Vagina (tissue), 2 donors: ENCODE measurements around the gene DMRT1. TPM values are rescaled to one million over a fixed set of nuclear protein-coding genes. Genes with fewer than 3 reads are reported as not detected.

Experiments
- DNase-seq, 2 donors: peaks; one replicate each; pipeline ENCODE4 v3.0.0-alpha.2; 2017; ENCODE audit errors: extremely low spot score in 2 of 2
- H3K27ac ChIP-seq: fragments of 200-600 bp; sonication (generic); one replicate; pipeline ENCODE4 v1.5.1; 2019
- H3K27me3 ChIP-seq: fragments of 200-600 bp; sonication (generic); one replicate; pipeline ENCODE4 v1.5.1; 2019
- H3K36me3 ChIP-seq, 2 donors: fragments of 200-600 bp; sonication (generic); one replicate each; pipeline ENCODE4 v1.5.1; 2017 to 2019
- H3K4me1 ChIP-seq: fragments of 200-600 bp; sonication (generic); one replicate; pipeline ENCODE4 v1.5.1; 2019
- H3K4me3 ChIP-seq, 2 donors: fragments of 200-600 bp; sonication (generic); 1 replicate in 1 of 2; 2 replicates in 1 of 2; pipeline ENCODE4 v1.5.1; 2016 to 2019
- H3K9me3 ChIP-seq: fragments of 200-600 bp; sonication (generic); one replicate; pipeline ENCODE4 v1.5.1; 2019
- POLR2A ChIP-seq, 2 donors: fragments of 450-650 bp; IDR thresholded peaks; one replicate each; pipeline ENCODE4 v1.6.1; 2017; ENCODE audit warnings: antibody characterized with exemption in 2 of 2, mild to moderate bottlenecking in 2 of 2, moderate library complexity in 2 of 2
- POLR2AphosphoS5 ChIP-seq, 2 donors: sonication (generic); formaldehyde crosslinking; IDR thresholded peaks; one replicate each; pipeline ENCODE4 v1.9.0; 2017; ENCODE audit warnings: antibody characterized with exemption in 2 of 2, mild to moderate bottlenecking in 2 of 2, low read depth in 1 of 2; ENCODE audit not compliant: insufficient read depth in 1 of 2
- intact Hi-C: fragments of 100-400 bp; cut with DNase I; formaldehyde crosslinking; loops from one replicate; pipeline ENCODE4 v1.15.1; 2023
- total RNA-seq: library from RNA; depleted of rRNA; stranded (reverse); fragments of >200 nt; gene quantifications from one replicate; pipeline ENCODE4 v1.2.3, GENCODE V29; 2016
- TF ChIP-seq, protein P1 (sequence below), 3 experiments: fragments of 450-650 bp in 2 of 3; fragments of 200-600 bp in 1 of 3; sonication (generic) in 1 of 3; IDR thresholded peaks; one replicate each; pipeline ENCODE4 v1.5.1; 2017 to 2019; ENCODE audit warnings: antibody characterized with exemption in 3 of 3, mild to moderate bottlenecking in 2 of 3, moderate library complexity in 2 of 3

DMRT1 gene
- total RNA-seq, 1 donor from 2014 or later = not detected

DNA sequence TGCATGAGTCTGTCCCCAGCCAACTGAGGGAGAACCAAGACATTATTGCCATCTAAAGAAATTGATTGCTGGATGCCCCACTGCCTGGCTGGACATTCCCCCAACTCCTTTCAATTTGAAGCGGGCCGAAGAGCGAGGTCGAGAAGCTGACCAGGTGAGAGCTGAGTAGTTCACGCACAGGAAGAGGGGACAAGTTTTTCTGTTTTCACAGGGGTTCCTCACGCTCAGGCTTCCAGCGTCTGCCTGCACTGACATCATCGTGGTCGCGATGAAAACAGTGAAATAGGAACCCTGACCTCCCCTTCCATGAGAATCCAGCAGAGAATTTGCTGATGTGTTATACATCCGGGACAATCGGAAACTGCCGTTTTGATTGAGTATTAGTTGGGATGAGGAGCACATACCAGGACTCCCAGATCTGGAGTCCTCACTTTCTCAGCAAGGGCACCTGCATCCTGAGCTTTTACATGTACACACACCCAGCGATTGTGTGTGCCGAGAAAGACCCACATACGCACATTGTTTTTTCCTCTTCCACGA is 131.9 kb downstream of the DMRT1 start:
- intact Hi-C loops = no loop called here
- Histone ChIP-seq H3K27me3 (peaks cover 55% of the 10 kb centered on the region), H3K27ac (no peak overlapping the region), H3K9me3 (no peaks in the 10 kb centered on the region), H3K4me1 (peaks cover 50% of the 10 kb centered on the region), H3K36me3 (no peaks in the 10 kb centered on the region), H3K4me3 (no peak overlapping the region)
- DNase-seq = no peak
- TF ChIP-seq POLR2AphosphoS5 (IDR thresholded peaks at IDR 0.05; ENCODE audit: insufficient read depth in 1 of 2, low read depth in 1 of 2) (no peak), POLR2A (IDR thresholded peaks at IDR 0.05) (no peak)
- TF ChIP-seq, protein P1, sequence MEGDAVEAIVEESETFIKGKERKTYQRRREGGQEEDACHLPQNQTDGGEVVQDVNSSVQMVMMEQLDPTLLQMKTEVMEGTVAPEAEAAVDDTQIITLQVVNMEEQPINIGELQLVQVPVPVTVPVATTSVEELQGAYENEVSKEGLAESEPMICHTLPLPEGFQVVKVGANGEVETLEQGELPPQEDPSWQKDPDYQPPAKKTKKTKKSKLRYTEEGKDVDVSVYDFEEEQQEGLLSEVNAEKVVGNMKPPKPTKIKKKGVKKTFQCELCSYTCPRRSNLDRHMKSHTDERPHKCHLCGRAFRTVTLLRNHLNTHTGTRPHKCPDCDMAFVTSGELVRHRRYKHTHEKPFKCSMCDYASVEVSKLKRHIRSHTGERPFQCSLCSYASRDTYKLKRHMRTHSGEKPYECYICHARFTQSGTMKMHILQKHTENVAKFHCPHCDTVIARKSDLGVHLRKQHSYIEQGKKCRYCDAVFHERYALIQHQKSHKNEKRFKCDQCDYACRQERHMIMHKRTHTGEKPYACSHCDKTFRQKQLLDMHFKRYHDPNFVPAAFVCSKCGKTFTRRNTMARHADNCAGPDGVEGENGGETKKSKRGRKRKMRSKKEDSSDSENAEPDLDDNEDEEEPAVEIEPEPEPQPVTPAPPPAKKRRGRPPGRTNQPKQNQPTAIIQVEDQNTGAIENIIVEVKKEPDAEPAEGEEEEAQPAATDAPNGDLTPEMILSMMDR (IDR thresholded peaks at IDR 0.05) = no peak

DNA sequence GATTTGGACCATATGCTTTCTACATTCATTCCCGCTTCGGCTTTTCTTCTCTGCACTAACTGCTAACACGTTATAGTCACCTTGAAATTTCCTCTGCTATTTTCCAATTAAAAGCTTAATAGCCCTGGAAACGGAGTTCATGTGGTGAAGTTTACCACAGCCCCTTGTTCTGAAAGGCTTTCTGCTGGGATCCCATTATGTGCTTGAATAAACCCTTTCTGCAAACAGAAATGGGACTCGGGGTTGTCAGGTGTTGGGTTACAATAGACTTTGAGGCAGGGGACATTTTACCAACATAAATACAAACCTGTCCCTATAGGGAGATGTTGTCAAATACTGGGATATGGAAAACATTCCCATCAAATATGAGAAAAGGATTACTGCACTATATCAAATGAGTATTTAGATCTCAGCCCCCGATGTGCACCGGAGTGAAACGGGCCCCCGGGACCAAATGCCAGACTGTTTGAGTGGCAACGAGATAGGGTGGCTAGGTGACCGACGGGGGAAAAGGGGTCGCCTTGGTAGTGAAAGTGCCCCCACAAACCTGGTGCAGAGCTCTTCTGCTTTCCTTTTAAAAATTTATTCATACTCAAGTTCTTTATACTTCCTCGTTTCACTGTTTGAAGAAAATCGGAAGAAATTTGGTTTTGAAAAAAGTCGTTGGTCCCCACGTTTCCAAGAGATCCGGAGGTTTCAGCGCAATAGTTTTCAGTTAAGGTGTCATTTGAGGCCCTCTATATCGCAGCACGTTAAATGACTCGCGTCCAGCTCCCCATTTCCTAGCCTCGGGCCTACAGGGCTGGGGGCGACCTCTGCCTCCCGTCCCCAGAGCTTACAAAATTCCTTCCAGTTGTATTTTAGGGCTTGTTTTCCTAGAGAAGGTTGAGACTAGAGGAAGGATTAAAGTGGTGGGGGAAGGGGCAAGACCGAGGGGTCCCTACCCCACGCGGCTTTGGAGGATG is 132.8 kb downstream of the DMRT1 start:
- peaks cover 51% of the 10 kb centered on the region for H3K27me3 ChIP-seq
- no peak overlapping the region for H3K4me3 ChIP-seq
- TF ChIP-seq, protein P1 (IDR thresholded peaks at IDR 0.05) = no peak
- TF ChIP-seq POLR2AphosphoS5 (IDR thresholded peaks at IDR 0.05; ENCODE audit: insufficient read depth in 1 of 2, low read depth in 1 of 2) (no peak), POLR2A (IDR thresholded peaks at IDR 0.05) (no peak)
- H3K36me3 ChIP-seq = no peaks in the 10 kb centered on the region
- H3K4me1 ChIP-seq = peaks cover 50% of the 10 kb centered on the region
- DNase-seq = no peak
- H3K27ac ChIP-seq = no peak overlapping the region
- intact Hi-C loops = no loop called here
- no peaks in the 10 kb centered on the region for H3K9me3 ChIP-seq

DNA sequence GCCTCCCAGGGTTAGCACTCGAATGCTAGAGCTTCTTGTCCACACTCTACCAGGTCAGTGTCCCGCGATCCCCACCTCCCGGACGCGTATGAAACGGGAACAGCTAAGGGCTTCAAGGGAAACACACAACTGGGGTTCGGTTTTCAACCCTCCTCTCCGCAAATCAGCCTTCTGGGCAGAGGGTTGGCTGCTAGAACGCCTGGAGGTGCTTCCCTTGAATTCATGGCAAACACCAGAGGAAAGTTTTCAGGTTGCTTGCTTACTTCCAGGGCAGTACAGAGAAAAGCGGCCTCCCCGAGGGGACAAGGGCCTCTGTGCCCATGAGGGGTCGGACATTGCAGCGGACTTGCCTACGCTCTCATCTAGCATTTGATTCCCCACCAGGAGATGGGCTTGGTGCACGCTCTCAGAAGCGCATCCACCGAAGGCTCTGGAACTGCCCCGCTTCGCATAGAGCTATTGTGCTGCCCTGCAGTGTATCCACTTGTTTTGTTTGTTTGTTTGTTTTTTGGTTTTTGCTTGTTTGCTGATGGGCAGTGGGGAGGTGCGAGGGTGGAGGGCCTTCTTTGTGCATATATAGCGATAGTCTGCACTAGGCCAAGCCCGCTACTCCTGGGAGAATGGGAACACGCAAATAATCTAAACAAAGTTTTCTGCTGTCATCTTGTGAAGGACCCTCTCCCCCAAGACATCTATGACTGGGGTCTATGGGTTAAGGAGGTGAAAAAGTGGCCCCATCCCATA is 133.7 kb downstream of the DMRT1 start:
- intact Hi-C loops = no loop called here
- no peak for DNase-seq
- Histone ChIP-seq H3K27me3 (peaks cover 42% of the 10 kb centered on the region), H3K27ac (no peak overlapping the region), H3K4me3 (no peak overlapping the region), H3K36me3 (no peaks in the 10 kb centered on the region), H3K4me1 (peaks cover 42% of the 10 kb centered on the region), H3K9me3 (no peaks in the 10 kb centered on the region)
- TF ChIP-seq, protein P1 (IDR thresholded peaks at IDR 0.05) = no peak
- TF ChIP-seq POLR2A (IDR thresholded peaks at IDR 0.05) (no peak), POLR2AphosphoS5 (IDR thresholded peaks at IDR 0.05; ENCODE audit: insufficient read depth in 1 of 2, low read depth in 1 of 2) (no peak)

DNA sequence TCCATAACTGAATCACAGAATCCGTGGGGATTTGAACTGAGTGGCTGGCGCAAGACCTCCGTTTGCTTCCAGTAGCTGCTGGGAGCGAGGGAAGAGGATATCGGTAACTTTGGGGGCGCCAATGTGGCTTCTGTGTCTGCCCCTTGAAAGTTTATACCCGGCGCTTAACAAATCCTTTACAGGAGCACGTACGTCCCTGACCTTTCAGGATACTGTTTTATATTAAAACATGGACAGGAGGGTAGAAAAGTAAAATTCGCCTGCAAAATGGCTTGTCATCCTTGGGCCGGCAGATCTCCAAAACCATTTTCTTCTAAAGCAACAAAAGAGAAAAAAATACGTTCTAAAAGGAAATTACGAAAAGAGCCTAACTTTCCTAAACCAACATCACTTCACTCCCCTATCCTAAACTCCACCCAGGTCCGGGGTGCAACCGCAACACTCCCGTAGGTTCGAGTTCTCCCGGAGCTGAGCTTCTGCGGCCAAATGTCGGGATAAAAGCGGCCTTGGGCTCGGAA is 134.3 kb downstream of the DMRT1 start:
- Histone ChIP-seq H3K36me3 (no peaks in the 10 kb centered on the region), H3K4me3 (no peak overlapping the region), H3K9me3 (no peaks in the 10 kb centered on the region), H3K27me3 (peaks cover 38% of the 10 kb centered on the region), H3K27ac (no peak overlapping the region), H3K4me1 (peaks cover 38% of the 10 kb centered on the region)
- no peak for DNase-seq
- TF ChIP-seq, protein P1 (IDR thresholded peaks at IDR 0.05) = no peak
- no peak for TF ChIP-seq POLR2AphosphoS5 (IDR thresholded peaks at IDR 0.05; ENCODE audit: insufficient read depth in 1 of 2, low read depth in 1 of 2)
- no peak for TF ChIP-seq POLR2A (IDR thresholded peaks at IDR 0.05)
- intact Hi-C loops = no loop called here
